Hepatocyte (in vitro differentiated cells): Measurements from ENCODE around the gene MAGOH. TPM values are rescaled to one million over a fixed set of nuclear protein-coding genes. Genes with fewer than 3 reads are reported as not detected.

ENCODE experiments used
- DNase-seq: peaks from one replicate; pipeline ENCODE4 v3.0.0-alpha.2; 2016; ENCODE audit warnings: low spot score
- H2AFZ ChIP-seq: fragments of 200-600 bp; sonication (generic); 2 replicates; pipeline ENCODE4 v1.6.0; 2016; ENCODE audit warnings: antibody characterized with exemption, mild to moderate bottlenecking
- H3K27ac ChIP-seq: fragments of 200-600 bp; sonication (generic); 2 replicates; pipeline ENCODE4 v1.5.1; 2016; ENCODE audit warnings: mild to moderate bottlenecking
- H3K27me3 ChIP-seq: fragments of 200-600 bp; sonication (generic); 2 replicates; pipeline ENCODE4 v1.6.1; 2016
- H3K36me3 ChIP-seq: fragments of 200-600 bp; sonication (generic); replicated peaks from 2 replicates; pipeline ENCODE4 v1.5.1; 2016; ENCODE audit warnings: low read depth; ENCODE audit not compliant: insufficient read depth
- H3K4me1 ChIP-seq: fragments of 200-600 bp; sonication (generic); 2 replicates; pipeline ENCODE4 v1.5.1; 2016; ENCODE audit warnings: mild to moderate bottlenecking, moderate library complexity; ENCODE audit not compliant: insufficient read depth
- H3K4me2 ChIP-seq: fragments of 200-600 bp; sonication (generic); 2 replicates; pipeline ENCODE4 v1.6.0; 2016
- H3K4me3 ChIP-seq: fragments of 200-600 bp; sonication (generic); 2 replicates; pipeline ENCODE4 v1.5.1; 2016; ENCODE audit warnings: mild to moderate bottlenecking
- H3K79me2 ChIP-seq: fragments of 200-600 bp; sonication (generic); 2 replicates; pipeline ENCODE4 v1.6.0; 2017; ENCODE audit warnings: mild to moderate bottlenecking
- H3K9me2 ChIP-seq: fragments of 200-600 bp; sonication (generic); replicated peaks from 2 replicates; pipeline ENCODE4 v1.6.0; 2017; ENCODE audit warnings: mild to moderate bottlenecking; ENCODE audit not compliant: insufficient read depth
- H3K9me3 ChIP-seq: fragments of 200-600 bp; sonication (generic); 2 replicates; pipeline ENCODE4 v1.5.1; 2016; ENCODE audit warnings: low read depth, mild to moderate bottlenecking
- H4K20me1 ChIP-seq: fragments of 200-600 bp; sonication (generic); 2 replicates; pipeline ENCODE4 v1.6.0; 2016; ENCODE audit warnings: mild to moderate bottlenecking; ENCODE audit not compliant: insufficient read depth, poor library complexity, severe bottlenecking
- EZH2 ChIP-seq: fragments of 200-600 bp; sonication (generic); IDR thresholded peaks from 2 replicates; pipeline ENCODE4 v1.6.1; 2016; ENCODE audit warnings: antibody characterized with exemption, mild to moderate bottlenecking, borderline replicate concordance
- EZH2phosphoT487 ChIP-seq: fragments of 200-600 bp; sonication (generic); IDR thresholded peaks from one replicate; pipeline ENCODE4 v1.6.1; 2018; ENCODE audit warnings: antibody characterized with exemption, mild to moderate bottlenecking, low read depth, moderate library complexity; ENCODE audit not compliant: unreplicated experiment, severe bottlenecking
- WGBS: methylation state at CpG from one replicate; pipeline ENCODE4 v1.1.6; 2016; ENCODE audit warnings: low lambda C conversion rate; ENCODE audit errors: missing lambda C conversion rate; 5-methylcytosine and 5-hydroxymethylcytosine counted together
- polyA plus RNA-seq: library from polyadenylated mRNA; unstranded; fragments of >200 nt; fragmentation: Nextera tagmentation; extraction: Ambion mirVana; gene quantifications from 2 replicates; pipeline ENCODE4 v1.2.1, GENCODE V29; 2016
- total RNA-seq: library from RNA; depleted of rRNA; stranded (reverse); fragments of >200 nt; gene quantifications from 2 replicates; pipeline ENCODE4 v1.2.3, GENCODE V29; 2014
- TF ChIP-seq, protein P1 (sequence below): fragments of 200-600 bp; sonication (generic); IDR thresholded peaks from 2 replicates; pipeline ENCODE4 v1.5.1; 2016; ENCODE audit warnings: antibody characterized with exemption, mild to moderate bottlenecking; ENCODE audit not compliant: poor library complexity

MAGOH gene
- total and polyA plus RNA-seq, 2 experiments from 2014 or later, result 28.4 to 35.2 TPM

DNA sequence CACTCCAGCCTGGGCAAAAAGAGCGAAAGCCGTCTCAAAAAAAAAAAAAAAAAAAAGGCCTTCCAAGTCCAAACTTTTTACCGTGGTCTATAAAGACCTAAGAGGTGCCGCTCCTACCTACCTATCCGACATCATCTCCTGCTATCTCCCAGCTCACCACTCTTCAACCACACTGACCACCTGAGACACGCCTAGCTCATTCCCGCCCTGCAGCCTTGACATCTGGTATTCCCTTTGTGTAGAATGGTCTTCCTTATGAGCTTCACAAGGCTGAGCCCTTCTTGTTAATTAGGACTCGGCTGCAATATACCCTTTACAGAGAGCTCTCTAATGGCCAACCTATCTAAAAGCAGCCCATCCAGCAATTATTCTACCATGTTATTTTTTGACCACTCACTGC is 680 bp downstream of the MAGOH start:
- no peaks in the 10 kb centered on the region for H3K27me3 ChIP-seq
- no peaks in the 10 kb centered on the region for H4K20me1 ChIP-seq
- TF ChIP-seq EZH2 (no peak), EZH2phosphoT487 (no peak)
- TF ChIP-seq, protein P1, sequence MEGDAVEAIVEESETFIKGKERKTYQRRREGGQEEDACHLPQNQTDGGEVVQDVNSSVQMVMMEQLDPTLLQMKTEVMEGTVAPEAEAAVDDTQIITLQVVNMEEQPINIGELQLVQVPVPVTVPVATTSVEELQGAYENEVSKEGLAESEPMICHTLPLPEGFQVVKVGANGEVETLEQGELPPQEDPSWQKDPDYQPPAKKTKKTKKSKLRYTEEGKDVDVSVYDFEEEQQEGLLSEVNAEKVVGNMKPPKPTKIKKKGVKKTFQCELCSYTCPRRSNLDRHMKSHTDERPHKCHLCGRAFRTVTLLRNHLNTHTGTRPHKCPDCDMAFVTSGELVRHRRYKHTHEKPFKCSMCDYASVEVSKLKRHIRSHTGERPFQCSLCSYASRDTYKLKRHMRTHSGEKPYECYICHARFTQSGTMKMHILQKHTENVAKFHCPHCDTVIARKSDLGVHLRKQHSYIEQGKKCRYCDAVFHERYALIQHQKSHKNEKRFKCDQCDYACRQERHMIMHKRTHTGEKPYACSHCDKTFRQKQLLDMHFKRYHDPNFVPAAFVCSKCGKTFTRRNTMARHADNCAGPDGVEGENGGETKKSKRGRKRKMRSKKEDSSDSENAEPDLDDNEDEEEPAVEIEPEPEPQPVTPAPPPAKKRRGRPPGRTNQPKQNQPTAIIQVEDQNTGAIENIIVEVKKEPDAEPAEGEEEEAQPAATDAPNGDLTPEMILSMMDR, result no peak
- DNase-seq, result no peak
- peak overlapping the region; percentile 63 for H3K4me3 ChIP-seq
- H3K9me2 ChIP-seq, result no peaks in the 10 kb centered on the region
- H3K36me3 ChIP-seq, result no peaks in the 10 kb centered on the region
- peak overlapping the region; percentile 88 for H3K4me2 ChIP-seq
- no peaks in the 10 kb centered on the region for H3K9me3 ChIP-seq
- H3K4me1 ChIP-seq, result peaks cover 17% of the 10 kb centered on the region
- H3K79me2 ChIP-seq, result peaks cover 30% of the 10 kb centered on the region
- peak overlapping the region; percentile 82 for H3K27ac ChIP-seq
- 57% methylated on average over 8 of the region's 8 CpGs for WGBS
- peak overlapping the region; percentile 75 for H2AFZ ChIP-seq

DNA sequence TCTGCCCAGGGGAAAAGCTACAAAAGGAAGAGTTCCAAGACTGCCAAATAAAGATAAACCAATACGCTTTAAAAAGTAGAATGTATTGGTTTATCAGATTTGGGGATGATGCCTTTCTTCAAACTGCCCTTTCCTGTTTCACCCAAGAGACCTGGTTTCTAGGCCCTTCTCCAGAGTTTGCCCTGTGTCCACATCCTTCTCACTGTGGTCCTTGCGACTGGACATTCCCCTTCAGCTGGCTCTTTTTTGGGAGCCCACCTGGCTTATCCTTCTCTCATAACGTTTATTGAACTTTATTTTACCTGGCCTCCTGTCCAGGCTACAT is 17.4 kb downstream of the MAGOH start:
- Histone ChIP-seq H3K4me1 (peaks cover 12% of the 10 kb centered on the region), H4K20me1 (no peaks in the 10 kb centered on the region), H3K9me3 (no peaks in the 10 kb centered on the region), H3K36me3 (no peaks in the 10 kb centered on the region), H3K27me3 (no peaks in the 10 kb centered on the region), H3K4me3 (peak overlapping the region; percentile 72), H3K27ac (peak overlapping the region; percentile 98), H3K4me2 (peak overlapping the region; percentile 80), H3K9me2 (no peaks in the 10 kb centered on the region), H3K79me2 (peaks cover 15% of the 10 kb centered on the region), H2AFZ (peak overlapping the region; percentile 35)
- no peak for TF ChIP-seq EZH2
- TF ChIP-seq, protein P1, result no peak
- TF ChIP-seq EZH2phosphoT487, result no peak
- DNase-seq, result no peak
- 71% methylated on average over 3 of the region's 3 CpGs for WGBS

DNA sequence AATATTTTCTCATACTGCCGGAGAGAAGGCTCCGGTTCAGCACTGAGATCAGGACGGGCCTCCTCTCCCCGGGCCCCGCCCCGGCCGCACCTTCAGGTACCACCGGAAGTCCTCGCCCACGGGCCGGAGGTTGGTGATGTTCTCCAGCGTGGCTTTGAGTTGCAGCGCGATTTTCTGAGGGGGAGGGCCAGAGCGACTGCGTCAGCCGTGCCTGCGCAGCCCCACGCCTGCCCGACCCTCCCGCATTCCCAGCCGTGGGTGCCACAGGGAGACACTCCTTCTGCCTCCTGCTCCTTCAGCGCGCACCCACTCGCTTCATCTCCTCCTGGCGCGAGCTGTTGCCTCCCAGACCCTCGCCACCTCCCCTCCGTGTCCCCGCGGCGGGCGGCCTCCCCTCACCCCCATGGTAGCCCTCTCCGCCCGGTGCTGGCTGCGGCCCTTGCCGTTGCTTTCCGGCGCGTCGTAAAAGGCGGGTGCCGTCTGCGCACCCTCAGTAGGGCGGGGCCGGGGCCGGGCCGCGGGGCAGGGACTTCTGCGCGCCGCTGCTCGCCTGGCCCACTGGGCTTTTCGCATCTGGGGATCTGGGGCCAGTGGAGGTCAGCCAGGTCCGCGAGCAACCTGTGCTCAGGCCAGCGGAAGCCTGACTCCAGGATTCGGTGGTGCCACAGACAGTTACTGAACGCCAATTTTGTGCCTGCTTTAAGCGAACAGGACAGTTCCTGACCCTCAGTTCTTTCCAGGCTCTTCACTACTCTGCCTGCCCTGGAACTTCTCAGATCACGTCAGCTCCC is 18.0 kb downstream of the MAGOH start, which contains the start of gene CZIB:
CZIB (minus strand) TSS at position 464 of the 791 bp plus-strand sequence; CDS start at position 405, 59 bp downstream.
- Histone ChIP-seq H3K9me3 (no peaks in the 10 kb centered on the region), H3K36me3 (no peaks in the 10 kb centered on the region), H3K79me2 (peaks cover 15% of the 10 kb centered on the region), H3K27ac (peak within 1 kb of the TSS; percentile 98), H3K4me2 (peak within 1 kb of the TSS; percentile 80), H2AFZ (peak within 1 kb of the TSS; percentile 45), H3K9me2 (no peaks in the 10 kb centered on the region), H3K27me3 (no peaks in the 10 kb centered on the region), H4K20me1 (no peaks in the 10 kb centered on the region), H3K4me1 (peaks cover 12% of the 10 kb centered on the region), H3K4me3 (peak within 1 kb of the TSS; percentile 72)
- TF ChIP-seq, protein P1, result no peak
- no peak for TF ChIP-seq EZH2
- no peak for TF ChIP-seq EZH2phosphoT487
- DNase-seq, result peak; percentile 97
- WGBS, result under 1% methylated on average over 54 of the region's 61 CpGs
